ENCODE measurements around the gene PUM1. TPM values are rescaled to one million over a fixed set of nuclear protein-coding genes. Genes with fewer than 3 reads are reported as not detected.

Gene PUM1
- total and polyA plus RNA-seq, 4 donors = 18.1 to 49.2 (median 30.2) TPM

- Histone ChIP-seq H3K4me3 (ENCODE audit: low read depth in 1 of 3, low read length in 3 of 3) (no peak overlapping the region), H3K9me3 (ENCODE audit: control insufficient read depth in 4 of 4, low read length in 3 of 4) (no peaks in the 10 kb centered on the region), H3K9ac (ENCODE audit: low read depth in 1 of 2, low read length in 2 of 2) (no peak overlapping the region), H3K36me3 (ENCODE audit: control insufficient read depth in 4 of 4, insufficient read depth in 3 of 4, low read depth in 1 of 4, low read length in 3 of 4) (peaks cover 3 to 39% (median 36%) of the 10 kb centered on the region in 4 donors), H3K27me3 (ENCODE audit: control insufficient read depth in 4 of 4, insufficient read depth in 4 of 4, low read length in 3 of 4) (no peaks in the 10 kb centered on the region), H3K4me1 (ENCODE audit: control insufficient read depth in 4 of 4, insufficient read depth in 4 of 4, low read length in 3 of 4) (peaks cover 0 to 7% (median 2%) of the 10 kb centered on the region in 4 donors), H3K27ac (ENCODE audit: low read depth in 1 of 2, low read length in 2 of 2) (no peak overlapping the region)
- TF ChIP-seq HNF4A (conservative IDR thresholded peaks at IDR 0.05) (peak in 1 of 2 donors; percentile 13), RXRA (IDR thresholded peaks at IDR 0.05) (no peak), FOXA2 (IDR thresholded peaks at IDR 0.05) (no peak)
- WGBS = 60% methylated on average over 8 of the region's 8 CpGs
- DNase-seq (ENCODE audit: low spot score) = no peak
These were observed 97.1 kb downstream of the PUM1 start for GRCh38 chr1:30968220-30968971.

- no peak overlapping the region for H3K4me3 ChIP-seq (ENCODE audit: low read depth in 1 of 3, low read length in 3 of 3)
- H3K4me1 ChIP-seq (ENCODE audit: control insufficient read depth in 4 of 4, insufficient read depth in 4 of 4, low read length in 3 of 4) = peaks cover 0 to 7% (median 2%) of the 10 kb centered on the region in 4 donors
- WGBS = 88% methylated on average over 8 of the region's 8 CpGs
- H3K36me3 ChIP-seq (ENCODE audit: control insufficient read depth in 4 of 4, insufficient read depth in 3 of 4, low read depth in 1 of 4, low read length in 3 of 4) = peaks cover 3 to 48% (median 46%) of the 10 kb centered on the region in 4 donors
- H3K27ac ChIP-seq (ENCODE audit: low read depth in 1 of 2, low read length in 2 of 2) = no peak overlapping the region
- no peak for DNase-seq (ENCODE audit: low spot score)
- no peaks in the 10 kb centered on the region for H3K27me3 ChIP-seq (ENCODE audit: control insufficient read depth in 4 of 4, insufficient read depth in 4 of 4, low read length in 3 of 4)
- TF ChIP-seq YY1 (IDR thresholded peaks at IDR 0.05) (no peak), ATF3 (IDR thresholded peaks at IDR 0.05) (no peak), SP1 (IDR thresholded peaks at IDR 0.05) (no peak), REST (IDR thresholded peaks at IDR 0.05) (no peak), ZBTB33 (IDR thresholded peaks at IDR 0.05) (no peak), CTCF (IDR thresholded peaks at IDR 0.05; ENCODE audit: low read depth, low read length, missing input control) (no peak), RAD21 (IDR thresholded peaks at IDR 0.05) (no peak), HNF4G (IDR thresholded peaks at IDR 0.05) (no peak), HNF4A (conservative IDR thresholded peaks at IDR 0.05) (no peak)
- no peaks in the 10 kb centered on the region for H3K9me3 ChIP-seq (ENCODE audit: control insufficient read depth in 4 of 4, low read length in 3 of 4)
- no peak overlapping the region for H3K9ac ChIP-seq (ENCODE audit: low read depth in 1 of 2, low read length in 2 of 2)
These were observed 98.7 kb downstream of the PUM1 start for GRCh38 chr1:30966690-30967369.
